Ishikawa (cell line): ENCODE data around the gene CORO2B.

Experiments used
- CEBPB ChIP-seq: IDR thresholded peaks from 2 replicates; pipeline ENCODE4 v1.6.1; 2012
- CREB1 ChIP-seq: IDR thresholded peaks from 2 replicates; pipeline ENCODE4 v1.6.1; 2012; ENCODE audit warnings: low read depth
- EGR1 ChIP-seq: IDR thresholded peaks from 2 replicates; pipeline ENCODE4 v1.6.1; 2012
- EP300 ChIP-seq: IDR thresholded peaks from 2 replicates; pipeline ENCODE4 v1.6.1; 2012; ENCODE audit warnings: borderline replicate concordance
- FOXM1 ChIP-seq: IDR thresholded peaks from 2 replicates; pipeline ENCODE4 v1.6.1; 2012; ENCODE audit warnings: low read depth, borderline replicate concordance
- MAX ChIP-seq: IDR thresholded peaks from 2 replicates; pipeline ENCODE4 v1.6.1; 2012
- NFIC ChIP-seq: IDR thresholded peaks from 2 replicates; pipeline ENCODE4 v1.6.1; 2012
- RAD21 ChIP-seq: IDR thresholded peaks from 2 replicates; pipeline ENCODE4 v1.6.1; 2012; ENCODE audit warnings: low read depth
- REST ChIP-seq: IDR thresholded peaks from 2 replicates; pipeline ENCODE4 v1.6.1; 2012; ENCODE audit warnings: low read depth, mild to moderate bottlenecking
- TAF1 ChIP-seq: IDR thresholded peaks from 2 replicates; pipeline ENCODE4 v1.6.1; 2012; ENCODE audit warnings: low read depth, mild to moderate bottlenecking
- TCF12 ChIP-seq: IDR thresholded peaks from 2 replicates; pipeline ENCODE4 v1.6.1; 2012; ENCODE audit warnings: low read depth
- TEAD4 ChIP-seq: IDR thresholded peaks from 2 replicates; pipeline ENCODE4 v1.6.1; 2012
- USF1 ChIP-seq: IDR thresholded peaks from 2 replicates; pipeline ENCODE4 v1.6.1; 2012
- YY1 ChIP-seq: IDR thresholded peaks from 2 replicates; pipeline ENCODE4 v1.6.1; 2012; ENCODE audit warnings: low read depth
- ZBTB7A ChIP-seq: IDR thresholded peaks from 2 replicates; pipeline ENCODE4 v1.6.1; 2012; ENCODE audit warnings: low read depth

Gene CORO2B

GRCh38 chr15:68658151-68658550, 79.4 kb downstream of the CORO2B start:
- TF ChIP-seq YY1 = no peak
- TF ChIP-seq EGR1 = no peak
- TF ChIP-seq CREB1 = no peak
- no peak for TF ChIP-seq USF1
- TF ChIP-seq NFIC = no peak
- no peak for TF ChIP-seq MAX

GRCh38 chr15:68658641-68659358, 80.0 kb downstream of the CORO2B start:
- TF ChIP-seq EP300 (no peak), RAD21 (no peak), USF1 (no peak), YY1 (no peak), CREB1 (no peak), EGR1 (no peak), FOXM1 (no peak), CEBPB (no peak), TEAD4 (no peak), TAF1 (no peak), REST (no peak), ZBTB7A (no peak), NFIC (no peak), TCF12 (no peak)

GRCh38 chr15:68663526-68663925, 84.7 kb downstream of the CORO2B start:
- TF ChIP-seq TAF1 (no peak), TCF12 (no peak), YY1 (no peak), EGR1 (no peak), CEBPB (no peak)

GRCh38 chr15:68666120-68666811, 87.5 kb downstream of the CORO2B start:
- TF ChIP-seq TEAD4 = no peak

GRCh38 chr15:68666812-68667450, 88.1 kb downstream of the CORO2B start:
- TF ChIP-seq EP300 = no peak
- TF ChIP-seq REST = no peak
- TF ChIP-seq TAF1 = no peak
- TF ChIP-seq NFIC = no peak
- no peak for TF ChIP-seq YY1
- TF ChIP-seq TCF12 = no peak
- TF ChIP-seq EGR1 = no peak
- no peak for TF ChIP-seq ZBTB7A
- TF ChIP-seq CREB1 = no peak
- TF ChIP-seq RAD21 = no peak
- no peak for TF ChIP-seq MAX
- no peak for TF ChIP-seq FOXM1
- no peak for TF ChIP-seq CEBPB
- no peak for TF ChIP-seq USF1
- no peak for TF ChIP-seq TEAD4
